ENCODE measurements around the gene PKNOX2.

PKNOX2 gene

GRCh38 chr11:125289419-125290098, 125.0 kb downstream of the PKNOX2 start:
- DNase-seq: no peak

DNA sequence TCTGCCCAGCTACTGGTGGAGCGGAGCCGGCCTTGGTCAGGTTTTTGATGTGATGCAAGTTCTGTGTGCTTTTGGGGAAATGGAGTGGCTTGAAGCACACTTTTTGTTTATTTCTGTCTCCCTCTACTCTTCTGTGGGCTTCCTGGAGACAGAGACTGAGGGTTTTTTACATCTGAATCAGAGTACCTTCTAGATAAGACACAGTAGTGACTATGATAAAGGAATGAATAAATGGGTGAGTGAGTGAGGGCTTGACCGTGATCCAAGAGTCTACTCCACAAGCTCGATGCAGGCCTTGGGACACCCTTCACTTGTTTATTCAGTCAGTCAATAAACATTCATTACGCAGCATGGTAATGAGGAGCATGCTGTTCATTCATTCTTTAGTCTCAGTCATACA, 125.7 kb downstream of the PKNOX2 start:
- DNase-seq: no peak

- no peak for DNase-seq
Measured at GRCh38 chr11:125292100-125292499, 127.5 kb downstream of the PKNOX2 start.

DNA sequence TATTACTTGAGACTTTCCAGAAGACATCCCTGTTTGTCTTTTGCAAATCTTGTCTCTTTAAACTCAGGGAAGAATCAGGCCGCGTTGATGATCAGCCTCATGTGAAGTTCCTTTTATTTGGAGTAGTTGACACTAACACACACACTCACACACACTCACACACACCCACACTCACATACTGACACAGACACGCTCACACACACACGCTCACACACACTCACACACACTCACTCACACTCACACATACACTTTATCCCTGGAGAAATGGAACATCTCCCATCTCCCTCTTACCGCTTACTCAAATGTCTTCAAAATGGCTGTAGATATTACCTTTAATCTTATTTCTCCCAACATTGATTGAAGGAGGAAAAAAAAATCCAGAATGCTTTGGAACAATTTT, 129.0 kb downstream of the PKNOX2 start:
- no peak for DNase-seq

GRCh38 chr11:125295931-125296330, 131.4 kb downstream of the PKNOX2 start:
- DNase-seq: no peak

DNA sequence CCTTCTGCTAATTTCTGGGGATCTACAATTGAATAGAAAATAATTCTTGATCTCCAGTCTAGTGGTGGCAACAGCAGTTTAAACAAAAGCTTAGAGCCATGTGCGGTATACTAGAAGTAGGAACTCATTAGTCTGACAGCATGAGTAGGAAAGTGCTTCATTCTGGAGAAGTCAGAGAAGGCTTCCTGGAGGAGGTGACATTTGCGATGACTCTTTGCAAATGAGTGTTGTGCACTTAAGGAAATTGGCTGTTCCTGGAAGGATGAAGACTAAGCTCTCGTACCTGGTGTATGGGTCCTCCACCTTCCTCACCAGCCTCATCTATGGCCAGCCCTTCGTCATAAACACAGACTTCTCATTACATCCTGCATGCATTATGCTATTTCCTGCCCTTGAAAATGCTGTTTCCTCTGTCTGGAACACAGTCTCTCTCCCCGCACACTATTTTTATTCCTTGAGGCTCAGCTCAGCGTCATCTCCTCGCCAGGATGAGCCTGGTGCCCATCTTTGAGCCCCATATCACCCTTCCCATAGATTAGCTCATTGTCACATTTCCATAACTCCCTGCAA, 132.9 kb downstream of the PKNOX2 start:
- DNase-seq: no peak

DNA sequence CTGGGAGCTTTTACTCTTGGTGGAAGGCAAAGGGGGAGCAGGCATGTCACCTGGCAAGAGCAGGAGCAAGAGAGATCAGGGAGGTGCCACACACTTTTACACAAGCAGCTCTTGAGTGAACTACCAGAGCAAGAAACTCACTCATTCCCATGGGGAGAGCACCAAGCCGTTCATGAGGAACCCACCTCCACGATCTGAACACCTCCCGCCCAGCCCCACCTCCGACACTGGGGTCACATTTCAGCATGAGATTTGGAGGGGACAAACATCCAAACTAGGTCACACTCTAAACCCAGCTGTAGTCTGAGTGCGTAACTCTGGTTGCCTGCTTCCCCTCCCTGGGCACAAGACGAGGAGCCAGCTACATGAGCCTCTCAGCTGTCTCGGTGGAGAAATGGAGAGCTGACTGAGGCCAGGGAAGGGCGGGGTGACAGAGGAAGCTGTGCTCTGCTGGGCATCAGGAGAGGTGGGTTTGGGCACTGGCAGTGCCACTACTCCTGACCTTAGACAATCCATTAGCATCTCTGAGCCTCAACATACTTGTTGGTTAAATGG, 134.6 kb downstream of the PKNOX2 start:
- DNase-seq: no peak

DNA sequence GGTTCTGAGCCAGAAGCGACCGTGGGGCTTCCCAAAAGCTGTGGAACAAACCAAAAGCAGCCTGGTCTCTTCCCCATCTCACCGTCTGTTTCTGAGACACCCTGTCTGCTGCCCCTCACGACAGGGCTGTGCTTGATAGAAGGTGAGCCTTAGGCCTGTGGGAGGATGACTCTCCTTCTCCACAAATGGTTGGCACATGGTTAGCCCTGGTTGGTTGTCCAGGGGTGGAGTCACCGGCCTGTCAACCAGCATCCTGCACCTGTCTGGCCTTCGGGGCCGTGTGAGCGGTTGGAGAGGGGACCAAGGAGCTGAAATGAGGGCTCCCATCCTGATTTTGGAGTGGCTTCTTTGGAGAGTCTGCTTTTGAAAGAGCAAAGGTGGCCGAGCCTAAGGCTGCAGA, 135.3 kb downstream of the PKNOX2 start:
- no peak for DNase-seq

DNA sequence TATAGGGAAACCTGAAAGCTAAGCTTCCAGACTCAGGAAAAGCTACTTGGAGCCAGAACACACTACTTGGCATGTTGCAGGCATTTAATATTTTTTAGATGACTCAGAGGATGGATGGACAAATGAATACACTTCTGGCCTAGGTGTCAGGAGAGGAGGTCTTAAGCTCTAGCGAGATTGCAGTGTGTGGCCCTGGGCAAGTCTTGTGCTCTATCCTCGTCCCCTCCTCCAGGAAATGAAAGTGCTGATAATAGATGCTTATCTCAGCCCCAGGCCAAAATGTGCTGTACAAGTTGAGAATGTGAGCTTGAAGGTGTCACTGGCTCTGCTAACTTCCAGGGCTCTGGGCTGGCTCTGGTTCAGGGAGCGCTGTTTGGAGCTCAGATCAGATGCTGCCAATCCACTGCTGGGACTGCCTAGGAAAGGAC, 136.3 kb downstream of the PKNOX2 start:
- no peak for DNase-seq

GRCh38 chr11:125301346-125301745, 136.8 kb downstream of the PKNOX2 start:
- no peak for DNase-seq

DNA sequence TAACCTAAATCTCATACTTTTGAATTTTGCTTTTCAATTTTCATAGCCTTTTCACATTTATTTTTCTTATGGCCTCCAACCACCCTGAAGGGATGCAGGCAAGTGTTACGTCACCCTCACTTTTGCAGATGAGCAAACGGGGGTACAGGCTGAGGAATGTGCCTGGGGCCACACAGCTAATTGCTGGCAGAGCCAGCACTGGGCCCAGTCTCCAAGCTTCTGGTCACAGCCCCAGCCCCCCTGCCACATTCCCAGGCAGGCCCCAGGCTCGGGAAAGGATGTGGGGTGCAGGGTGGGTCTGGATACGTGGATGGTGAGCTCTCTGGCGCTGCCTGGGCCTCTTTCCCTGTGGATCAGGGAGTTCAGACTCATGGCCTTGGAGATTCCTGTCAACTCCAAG, 138.6 kb downstream of the PKNOX2 start:
- no peak for DNase-seq

DNA sequence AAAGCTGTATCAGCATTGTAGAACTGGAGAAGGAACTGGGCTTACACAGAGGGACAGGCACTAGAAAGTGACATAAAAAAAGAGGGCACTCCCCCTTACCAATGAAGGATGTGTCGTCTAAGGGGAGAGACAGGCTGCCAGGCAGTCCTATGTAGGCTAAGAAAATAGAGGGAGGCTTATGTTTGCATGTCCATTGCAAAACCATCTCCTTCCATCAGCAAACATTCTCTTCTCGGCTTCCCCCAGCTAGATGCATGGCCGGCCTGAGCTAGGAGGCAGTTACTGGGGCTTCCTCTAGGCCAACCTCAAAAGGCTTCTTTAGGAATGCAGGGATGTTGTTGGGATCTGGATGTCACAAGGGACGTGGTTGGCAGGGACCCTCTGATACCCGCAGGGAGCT, 139.1 kb downstream of the PKNOX2 start:
- no peak for DNase-seq

DNA sequence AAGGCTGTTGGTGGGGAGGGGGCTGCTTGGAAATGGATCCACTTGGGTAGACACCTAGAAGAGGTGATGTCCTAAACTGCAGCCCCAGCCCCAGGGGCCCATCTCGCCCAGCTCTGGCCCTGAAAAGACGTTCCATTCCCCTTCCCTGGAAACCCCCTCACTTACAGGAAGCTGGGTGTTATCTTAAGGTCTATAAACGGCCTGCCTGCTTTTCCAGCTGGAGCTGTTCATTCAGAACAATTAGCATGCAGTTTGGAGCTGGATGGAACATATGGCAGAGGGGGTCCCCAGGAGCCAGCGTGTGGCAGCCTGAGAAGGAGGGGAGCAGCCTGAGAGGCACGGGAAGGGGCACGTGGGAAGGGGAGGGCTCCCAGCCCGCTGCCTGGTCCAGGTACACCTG, 139.6 kb downstream of the PKNOX2 start:
- DNase-seq: no peak

DNA sequence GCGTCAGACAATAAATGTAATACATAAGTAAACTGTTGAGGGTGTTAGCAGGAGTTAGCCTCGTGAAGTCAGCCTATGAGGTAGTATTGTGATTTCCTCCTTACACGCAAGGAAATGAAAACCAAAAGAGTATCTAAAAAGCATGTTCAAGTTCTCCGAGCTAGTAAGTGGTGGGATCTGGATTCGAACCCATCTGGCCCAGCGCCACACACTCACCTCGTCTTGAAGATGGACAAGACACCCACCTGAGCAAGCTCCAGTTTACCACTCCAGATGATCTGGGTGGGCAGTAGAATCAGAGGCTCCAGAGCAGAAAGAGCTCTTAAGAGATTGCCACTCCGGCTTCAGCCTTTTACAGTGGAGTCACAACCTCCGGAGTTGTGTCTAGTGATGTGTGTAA, 140.3 kb downstream of the PKNOX2 start:
- DNase-seq: no peak

- no peak for DNase-seq
Measured at GRCh38 chr11:125305345-125305744, 140.8 kb downstream of the PKNOX2 start.

- no peak for DNase-seq
Measured at GRCh38 chr11:125306476-125306875, 141.9 kb downstream of the PKNOX2 start.

- DNase-seq: no peak
Measured at GRCh38 chr11:125308246-125308645, 143.7 kb downstream of the PKNOX2 start.

DNA sequence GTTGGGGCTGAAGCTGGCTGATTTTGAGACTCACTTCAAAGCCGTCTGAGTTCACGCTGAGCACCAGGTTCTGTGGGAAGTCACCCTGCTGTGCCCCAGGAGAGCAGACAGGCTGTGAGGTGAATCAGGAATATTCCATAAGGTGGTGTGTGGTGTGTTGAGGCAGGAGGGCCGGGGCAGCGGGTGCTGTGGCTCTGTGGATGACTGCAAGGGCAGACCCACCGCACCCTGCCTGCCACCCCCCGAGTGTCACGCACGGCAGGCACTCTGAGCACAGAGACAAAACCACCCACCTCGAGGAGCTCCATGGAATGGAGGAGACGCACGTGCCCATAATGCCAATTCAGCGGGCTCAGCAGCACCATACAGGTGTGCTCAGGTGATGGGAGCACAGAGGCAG, 147.8 kb downstream of the PKNOX2 start:
- DNase-seq: no peak

GRCh38 chr11:125312812-125313211, 148.3 kb downstream of the PKNOX2 start:
- DNase-seq: no peak

DNA sequence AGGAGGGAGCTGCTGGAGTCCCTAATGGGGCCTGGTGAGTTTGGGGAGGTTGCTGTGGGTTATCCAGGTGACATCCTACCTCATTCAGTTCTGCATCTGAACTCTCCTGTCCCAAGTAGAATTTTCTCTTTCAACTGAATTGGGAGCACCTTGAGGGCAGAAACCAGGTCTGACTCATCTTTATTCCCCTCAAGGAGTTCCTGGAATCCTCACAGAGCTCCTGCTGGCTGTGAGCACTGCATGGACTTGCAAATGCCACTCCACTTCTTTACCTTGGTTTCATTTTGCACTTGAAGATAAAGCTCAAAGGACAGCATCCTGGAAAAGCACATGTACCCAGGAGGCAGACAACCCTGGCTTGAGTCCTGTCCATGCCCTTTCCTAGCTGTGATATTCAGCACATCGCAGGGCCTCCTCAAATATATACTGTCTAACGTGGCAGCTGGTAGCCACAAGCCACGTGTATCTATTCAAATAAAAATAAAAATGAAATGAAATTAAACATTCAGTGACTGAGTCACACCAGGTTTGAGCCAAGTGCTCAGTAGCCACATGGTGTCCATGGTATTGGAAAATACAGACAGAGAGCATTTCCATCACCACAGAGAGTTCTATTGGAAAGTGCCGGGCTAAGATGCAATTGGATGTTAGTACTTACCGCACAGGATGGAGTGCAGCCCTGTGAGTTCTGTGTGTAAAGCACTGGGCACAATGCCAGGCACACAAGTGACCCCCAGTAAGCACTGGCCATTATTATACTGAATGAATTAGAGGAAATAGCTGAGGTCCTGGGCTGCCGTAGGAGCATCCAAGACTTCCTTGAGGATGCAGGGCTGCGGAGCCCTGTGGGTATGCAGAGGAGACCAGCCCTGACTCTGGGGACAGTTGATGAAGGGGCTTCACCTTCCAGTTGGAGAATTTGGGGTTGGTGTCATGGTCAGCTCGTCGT, 149.0 kb downstream of the PKNOX2 start:
- no peak for DNase-seq

DNA sequence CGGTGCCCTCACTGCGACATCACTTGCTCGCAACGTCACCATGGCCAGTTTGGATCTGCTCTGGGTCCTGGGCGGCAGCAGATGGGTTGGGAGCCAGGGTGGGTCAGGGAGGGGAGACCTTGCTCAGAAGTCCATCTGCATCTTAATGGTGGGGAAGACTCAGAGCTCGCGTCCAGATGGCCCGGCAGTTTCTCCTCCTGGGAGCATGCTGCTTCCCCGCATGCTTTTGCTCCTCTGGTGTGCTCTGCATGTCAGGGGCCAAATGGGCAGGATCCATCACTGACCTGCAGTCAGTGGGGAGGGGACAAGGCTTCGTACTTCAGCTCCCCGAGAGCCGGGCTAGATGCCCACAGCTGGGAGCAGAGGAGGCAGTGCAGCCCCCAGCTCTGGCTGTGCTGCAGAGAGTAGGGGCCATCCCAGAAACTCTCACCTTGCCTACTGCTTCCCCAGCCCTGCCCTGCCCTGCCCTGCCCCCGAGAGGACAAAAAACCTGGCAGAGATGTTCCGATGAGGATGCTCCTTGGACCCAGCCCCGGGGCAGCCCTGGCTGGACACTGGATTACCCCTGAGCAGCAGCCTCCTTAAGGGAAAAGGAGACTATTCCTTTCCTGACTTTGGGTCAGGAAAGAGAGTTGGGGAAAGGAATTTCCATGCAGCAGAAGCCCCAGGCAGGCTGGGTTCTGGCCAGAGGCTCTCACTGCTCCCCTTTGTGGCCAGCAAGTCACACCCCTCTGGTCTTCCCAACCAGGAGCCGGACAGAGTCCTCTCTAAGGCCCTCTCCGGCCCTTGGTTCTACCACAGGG, 149.9 kb downstream of the PKNOX2 start:
- no peak for DNase-seq

GRCh38 chr11:125315079-125315740, 150.7 kb downstream of the PKNOX2 start:
- no peak for DNase-seq

Measured in activated CD4-positive, CD25-positive, alpha-beta regulatory T cell treated with anti-CD3 and anti-CD28 coated beads, Interleukin-2, amount 50 U/mL, for 72 hours (primary cell).